WTC11 (cell line): Measurements from ENCODE around the gene CLBA1.

Experiments used
- SP1 ChIP-seq: sonication (generic); formaldehyde crosslinking; conservative IDR thresholded peaks from 2 replicates; pipeline ENCODE4 v1.8.1; 2022; ENCODE audit warnings: missing genetic modification reagents
- TF ChIP-seq, protein P1 (sequence below): sonication (generic); formaldehyde crosslinking; IDR thresholded peaks from 2 replicates; pipeline ENCODE4 v1.8.1; 2023; ENCODE audit warnings: mild to moderate bottlenecking, missing genetic modification reagents
- TF ChIP-seq, protein P2 (sequence below): sonication (generic); formaldehyde crosslinking; IDR thresholded peaks from 2 replicates; pipeline ENCODE4 v1.8.0; 2022; ENCODE audit warnings: mild to moderate bottlenecking, missing genetic modification reagents

DNA sequence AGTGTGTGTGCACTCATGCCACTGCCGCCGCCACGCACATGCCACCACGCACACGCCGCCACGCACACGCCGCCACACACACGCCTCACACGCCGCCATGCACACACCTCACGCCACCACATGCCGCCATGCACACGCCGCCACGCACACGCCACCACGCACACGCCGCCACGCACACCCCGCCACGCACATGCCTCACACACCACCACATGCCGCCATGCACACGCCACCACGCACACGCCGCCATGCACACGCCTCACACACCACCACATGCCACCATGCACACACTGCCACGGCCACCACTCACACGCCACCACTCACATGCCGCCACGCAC is 6.3 kb downstream of the CLBA1 start:
- TF ChIP-seq, protein P1, sequence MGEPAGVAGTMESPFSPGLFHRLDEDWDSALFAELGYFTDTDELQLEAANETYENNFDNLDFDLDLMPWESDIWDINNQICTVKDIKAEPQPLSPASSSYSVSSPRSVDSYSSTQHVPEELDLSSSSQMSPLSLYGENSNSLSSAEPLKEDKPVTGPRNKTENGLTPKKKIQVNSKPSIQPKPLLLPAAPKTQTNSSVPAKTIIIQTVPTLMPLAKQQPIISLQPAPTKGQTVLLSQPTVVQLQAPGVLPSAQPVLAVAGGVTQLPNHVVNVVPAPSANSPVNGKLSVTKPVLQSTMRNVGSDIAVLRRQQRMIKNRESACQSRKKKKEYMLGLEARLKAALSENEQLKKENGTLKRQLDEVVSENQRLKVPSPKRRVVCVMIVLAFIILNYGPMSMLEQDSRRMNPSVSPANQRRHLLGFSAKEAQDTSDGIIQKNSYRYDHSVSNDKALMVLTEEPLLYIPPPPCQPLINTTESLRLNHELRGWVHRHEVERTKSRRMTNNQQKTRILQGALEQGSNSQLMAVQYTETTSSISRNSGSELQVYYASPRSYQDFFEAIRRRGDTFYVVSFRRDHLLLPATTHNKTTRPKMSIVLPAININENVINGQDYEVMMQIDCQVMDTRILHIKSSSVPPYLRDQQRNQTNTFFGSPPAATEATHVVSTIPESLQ: no peak
- TF ChIP-seq, protein P2, sequence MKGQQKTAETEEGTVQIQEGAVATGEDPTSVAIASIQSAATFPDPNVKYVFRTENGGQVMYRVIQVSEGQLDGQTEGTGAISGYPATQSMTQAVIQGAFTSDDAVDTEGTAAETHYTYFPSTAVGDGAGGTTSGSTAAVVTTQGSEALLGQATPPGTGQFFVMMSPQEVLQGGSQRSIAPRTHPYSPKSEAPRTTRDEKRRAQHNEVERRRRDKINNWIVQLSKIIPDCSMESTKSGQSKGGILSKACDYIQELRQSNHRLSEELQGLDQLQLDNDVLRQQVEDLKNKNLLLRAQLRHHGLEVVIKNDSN (CRISPR knock-in tag): no peak
- no peak for TF ChIP-seq SP1
